HG03196 (cell line): ENCODE measurements around the gene DGCR8.

Experiments used
- ATAC-seq: cut with Tn5 transposase; IDR thresholded peaks from one replicate; pipeline ENCODE4 v1.9.1; 2021; ENCODE audit not compliant: unreplicated experiment

Gene DGCR8

GRCh38 chr22:20079745-20080444 lies at the start of gene DGCR8:
Gene DGCR8, plus strand, starts transcription at chr22:20080241. Its CDS starts 5,723 bp downstream, at chr22:20085964.
- ATAC-seq: peak; percentile 62

GRCh38 chr22:20031732-20032406 lies 48.2 kb upstream of the DGCR8 start:
- no peak for ATAC-seq

- ATAC-seq: no peak
Observed at GRCh38 chr22:20032407-20032991, 47.5 kb upstream of the DGCR8 start.

GRCh38 chr22:20033045-20033706 lies 46.9 kb upstream of the DGCR8 start:
- no peak for ATAC-seq

- no peak for ATAC-seq
Observed at GRCh38 chr22:20034143-20034542, 45.9 kb upstream of the DGCR8 start.

- no peak for ATAC-seq
Observed at GRCh38 chr22:20035375-20036083, 44.5 kb upstream of the DGCR8 start.

GRCh38 chr22:20036084-20036482 lies 44.0 kb upstream of the DGCR8 start:
- no peak for ATAC-seq

GRCh38 chr22:20036535-20037392 lies 43.3 kb upstream of the DGCR8 start:
- no peak for ATAC-seq

GRCh38 chr22:20037419-20037818 lies 42.6 kb upstream of the DGCR8 start:
- no peak for ATAC-seq

- no peak for ATAC-seq
Observed at GRCh38 chr22:20038574-20038973, 41.5 kb upstream of the DGCR8 start.

GRCh38 chr22:20039683-20040325 lies 40.2 kb upstream of the DGCR8 start:
- no peak for ATAC-seq

- no peak for ATAC-seq
Observed at GRCh38 chr22:20040327-20041200, 39.5 kb upstream of the DGCR8 start.

GRCh38 chr22:20043057-20043996 lies 36.7 kb upstream of the DGCR8 start:
- ATAC-seq: no peak

GRCh38 chr22:20043997-20044342 lies 36.1 kb upstream of the DGCR8 start:
- ATAC-seq: no peak

GRCh38 chr22:20044495-20045151 lies 35.4 kb upstream of the DGCR8 start:
- ATAC-seq: no peak

- no peak for ATAC-seq
Observed at GRCh38 chr22:20046730-20047129, 33.3 kb upstream of the DGCR8 start.

- no peak for ATAC-seq
Observed at GRCh38 chr22:20051927-20052308, 28.1 kb upstream of the DGCR8 start.
